ENCODE measurements around the gene DPYD.

- TF ChIP-seq CTCF (IDR thresholded peaks at IDR 0.05 in 2 of 3, conservative IDR thresholded peaks at IDR 0.05 in 1 of 3; ENCODE audit: insufficient read depth in 2 of 3, low read depth in 1 of 3, low read length in 3 of 3) (no peak), MEF2D (tag; conservative IDR thresholded peaks at IDR 0.05; ENCODE audit: low read depth) (no peak)
Measured at GRCh38 chr1:97943354-97943753, 22.5 kb upstream of the DPYD start.
